Spleen (tissue), 11 donors: Measurements from ENCODE around the gene OR2T11. TPM values are rescaled to one million over a fixed set of nuclear protein-coding genes. Genes with fewer than 3 reads are reported as not detected.

Experiments
- DNase-seq: peaks from one replicate; pipeline ENCODE4 v3.0.0-alpha.2; 2020
- H3K27ac ChIP-seq, 8 donors: fragments of 200-600 bp; sonication (generic) in 7 of 8; 1 replicate in 4 of 8; 2 replicates in 4 of 8; pipeline versions ENCODE4 v1.5.0 to v1.8.0; 2016 to 2021; ENCODE audit warnings: inconsistent platforms in 4 of 8, mild to moderate bottlenecking in 4 of 8, moderate library complexity in 1 of 8
- H3K27me3 ChIP-seq, 7 donors: fragments of 200-600 bp; sonication (generic) in 6 of 7; replicated peaks in 1 of 7; 1 replicate in 4 of 7; 2 replicates in 3 of 7; pipeline versions ENCODE4 v1.5.0 to v1.8.0; 2016 to 2021; ENCODE audit warnings: inconsistent platforms in 3 of 7, mild to moderate bottlenecking in 1 of 7
- H3K36me3 ChIP-seq, 6 donors: fragments of 200-600 bp; sonication (generic) in 5 of 6; 1 replicate in 4 of 6; 2 replicates in 2 of 6; pipeline versions ENCODE4 v1.5.0 to v1.8.0; 2016 to 2021; ENCODE audit warnings: inconsistent platforms in 2 of 6
- H3K4me1 ChIP-seq, 6 donors: fragments of 200-600 bp; sonication (generic) in 5 of 6; 1 replicate in 3 of 6; 2 replicates in 3 of 6; pipeline versions ENCODE4 v1.5.0 to v1.8.0; 2016 to 2021; ENCODE audit warnings: inconsistent platforms in 3 of 6
- H3K4me3 ChIP-seq, 8 donors: fragments of 200-600 bp; sonication (generic) in 7 of 8; 1 replicate in 4 of 8; 2 replicates in 4 of 8; pipeline versions ENCODE4 v1.5.0 to v1.8.0; 2016 to 2021; ENCODE audit warnings: inconsistent platforms in 4 of 8, mild to moderate bottlenecking in 4 of 8, moderate library complexity in 2 of 8
- H3K9me3 ChIP-seq, 8 donors: fragments of 200-600 bp; sonication (generic) in 7 of 8; 1 replicate in 4 of 8; 2 replicates in 4 of 8; pipeline versions ENCODE4 v1.5.0 to v1.8.0; 2016 to 2021; ENCODE audit warnings: inconsistent platforms in 4 of 8
- POLR2A ChIP-seq, 3 donors: fragments of 450-650 bp; IDR thresholded peaks; one replicate each; pipeline ENCODE4 v1.5.1; 2017; ENCODE audit warnings: antibody characterized with exemption in 3 of 3, mild to moderate bottlenecking in 1 of 3
- POLR2AphosphoS5 ChIP-seq, 3 donors: sonication (generic); formaldehyde crosslinking; IDR thresholded peaks; one replicate each; pipeline ENCODE4 v1.5.1; 2017; ENCODE audit warnings: antibody characterized with exemption in 3 of 3
- WGBS, 5 donors: extraction: QIAGEN DNeasy Blood & Tissue Kit in 3 of 5; methylation state at CpG; one replicate each; pipeline versions ENCODE4 v1.1.5 to v1.1.7; 2013 to 2018; 5-methylcytosine and 5-hydroxymethylcytosine counted together
- intact Hi-C: fragments of 100-400 bp; cut with DNase I; formaldehyde crosslinking; loops from one replicate; pipeline ENCODE4 v1.15.0; 2023; ENCODE audit warnings: low total_unique reads
- polyA plus RNA-seq, 3 donors: library from polyadenylated mRNA; stranded (reverse); fragments of 200-250 nt; gene quantifications; one replicate each; pipeline ENCODE4 v1.2.1, GENCODE V29; 2013
- total RNA-seq, 7 donors: library from RNA; depleted of rRNA in 3 of 7; stranded (reverse); fragments of >200 nt in 3 of 7; fragmentation: NEBNext Ultra II Directional in 4 of 7; extraction: Animal tissue kit (Norgen Biotek cat#: 25700) in 4 of 7; gene quantifications; one replicate each; pipeline versions ENCODE4 v1.1.0 to v1.2.1, GENCODE V29; 2016 to 2021
- TF ChIP-seq, protein P1 (sequence below), 11 experiments: fragments of 200-600 bp in 7 of 11; fragments of 450-650 bp in 4 of 11; sonication (generic) in 4 of 11; IDR thresholded peaks in 8 of 11; conservative IDR thresholded peaks in 3 of 11; 1 replicate in 7 of 11; 2 replicates in 4 of 11; pipeline versions ENCODE4 v1.4.0 to v1.8.0; 2016 to 2021; ENCODE audit warnings: antibody characterized with exemption in 11 of 11, inconsistent platforms in 4 of 11, mild to moderate bottlenecking in 1 of 11
- donor health status: healthy with polysubstance abuse.
- donor health status: DM: no; HTN: no; CAD: no; lungs with moderate emphysema.
- donor health status: DM: no; HTN: no; CAD: no.
- donor health status: Bipolar disorder and iron deficiency.
- donor health status: healthy.
- donor health status: DM: no; HTN: no; CAD: no.
- donor health status: DM: yes; HTN: yes; CAD: no.

The OR2T11 gene
- total and polyA plus RNA-seq, 10 donors: 0.02 to 3.6 (median 0.75) TPM; not detected in 2

GRCh38 chr1:248597589-248597988, 37.3 kb downstream of the OR2T11 start, which contains the start of gene OR2T10:
OR2T10 (minus strand) TSS chr1:248597700; CDS start chr1:248593768, 3,932 bp downstream.
- Histone ChIP-seq H3K9me3 (no peaks in the 10 kb centered on the region), H3K36me3 (no peaks in the 10 kb centered on the region), H3K27ac (no peak within 1 kb of the TSS), H3K27me3 (no peaks in the 10 kb centered on the region), H3K4me3 (no peak within 1 kb of the TSS), H3K4me1 (no peaks in the 10 kb centered on the region)
- WGBS, 5 donors: 84 to 93% (median 90%) methylated on average over 6 of the region's 6 CpGs
- intact Hi-C loops: no loop called here
- no peak for TF ChIP-seq POLR2A (IDR thresholded peaks at IDR 0.05)
- no peak for TF ChIP-seq POLR2AphosphoS5 (IDR thresholded peaks at IDR 0.05)
- TF ChIP-seq, protein P1, sequence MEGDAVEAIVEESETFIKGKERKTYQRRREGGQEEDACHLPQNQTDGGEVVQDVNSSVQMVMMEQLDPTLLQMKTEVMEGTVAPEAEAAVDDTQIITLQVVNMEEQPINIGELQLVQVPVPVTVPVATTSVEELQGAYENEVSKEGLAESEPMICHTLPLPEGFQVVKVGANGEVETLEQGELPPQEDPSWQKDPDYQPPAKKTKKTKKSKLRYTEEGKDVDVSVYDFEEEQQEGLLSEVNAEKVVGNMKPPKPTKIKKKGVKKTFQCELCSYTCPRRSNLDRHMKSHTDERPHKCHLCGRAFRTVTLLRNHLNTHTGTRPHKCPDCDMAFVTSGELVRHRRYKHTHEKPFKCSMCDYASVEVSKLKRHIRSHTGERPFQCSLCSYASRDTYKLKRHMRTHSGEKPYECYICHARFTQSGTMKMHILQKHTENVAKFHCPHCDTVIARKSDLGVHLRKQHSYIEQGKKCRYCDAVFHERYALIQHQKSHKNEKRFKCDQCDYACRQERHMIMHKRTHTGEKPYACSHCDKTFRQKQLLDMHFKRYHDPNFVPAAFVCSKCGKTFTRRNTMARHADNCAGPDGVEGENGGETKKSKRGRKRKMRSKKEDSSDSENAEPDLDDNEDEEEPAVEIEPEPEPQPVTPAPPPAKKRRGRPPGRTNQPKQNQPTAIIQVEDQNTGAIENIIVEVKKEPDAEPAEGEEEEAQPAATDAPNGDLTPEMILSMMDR (IDR thresholded peaks at IDR 0.05 in 8 of 11, conservative IDR thresholded peaks at IDR 0.05 in 3 of 11): no peak
- DNase-seq: no peak

- H3K9me3 ChIP-seq: no peaks in the 10 kb centered on the region
- no peak overlapping the region for H3K27ac ChIP-seq
- no peak for DNase-seq
- no peaks in the 10 kb centered on the region for H3K4me1 ChIP-seq
- no peaks in the 10 kb centered on the region for H3K27me3 ChIP-seq
- WGBS, 5 donors: 69 to 89% (median 79%) methylated on average over 2 of the region's 2 CpGs
- H3K4me3 ChIP-seq: no peak overlapping the region
- intact Hi-C loops: no loop called here
- H3K36me3 ChIP-seq: no peaks in the 10 kb centered on the region
- TF ChIP-seq, protein P1 (IDR thresholded peaks at IDR 0.05 in 8 of 11, conservative IDR thresholded peaks at IDR 0.05 in 3 of 11): no peak
- TF ChIP-seq POLR2AphosphoS5 (IDR thresholded peaks at IDR 0.05) (no peak), POLR2A (IDR thresholded peaks at IDR 0.05) (no peak)
Observed at GRCh38 chr1:248596615-248597014, 38.3 kb downstream of the OR2T11 start.

- H3K27ac ChIP-seq: no peak overlapping the region
- intact Hi-C loops: no loop called here
- H3K4me1 ChIP-seq: no peaks in the 10 kb centered on the region
- H3K36me3 ChIP-seq: no peaks in the 10 kb centered on the region
- TF ChIP-seq, protein P1 (IDR thresholded peaks at IDR 0.05 in 8 of 11, conservative IDR thresholded peaks at IDR 0.05 in 3 of 11): no peak
- no peak for TF ChIP-seq POLR2AphosphoS5 (IDR thresholded peaks at IDR 0.05)
- no peak for TF ChIP-seq POLR2A (IDR thresholded peaks at IDR 0.05)
- no peaks in the 10 kb centered on the region for H3K27me3 ChIP-seq
- WGBS, 5 donors: 81 to 91% (median 88%) methylated on average over 5 of the region's 5 CpGs
- H3K4me3 ChIP-seq: no peak overlapping the region
- no peak for DNase-seq
- no peaks in the 10 kb centered on the region for H3K9me3 ChIP-seq
Observed at GRCh38 chr1:248593226-248593625, 41.7 kb downstream of the OR2T11 start.

DNA sequence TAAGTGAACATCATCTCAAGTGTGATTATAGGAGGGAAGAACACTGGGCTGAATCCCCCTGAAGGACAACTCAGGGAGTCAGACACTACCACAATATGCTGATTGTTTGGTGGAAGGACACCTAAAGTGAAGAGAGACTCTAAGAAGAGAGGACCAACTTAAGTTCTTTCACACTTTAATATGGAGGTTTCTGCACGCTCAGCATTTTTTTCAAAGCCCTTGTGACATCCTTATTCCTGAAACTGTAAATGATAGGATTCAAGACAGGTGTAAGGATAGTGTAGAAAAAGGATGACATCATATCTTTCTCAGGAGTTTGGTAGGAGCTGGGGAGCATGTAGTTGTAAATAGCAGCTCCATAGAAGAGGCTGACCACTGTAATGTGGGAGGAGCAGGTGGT, 42.2 kb downstream of the OR2T11 start:
- Histone ChIP-seq H3K4me1 (no peaks in the 10 kb centered on the region), H3K9me3 (no peaks in the 10 kb centered on the region), H3K27me3 (no peaks in the 10 kb centered on the region), H3K36me3 (no peaks in the 10 kb centered on the region), H3K27ac (no peak overlapping the region), H3K4me3 (no peak overlapping the region)
- intact Hi-C loops: no loop called here
- DNase-seq: no peak
- TF ChIP-seq, protein P1 (IDR thresholded peaks at IDR 0.05 in 8 of 11, conservative IDR thresholded peaks at IDR 0.05 in 3 of 11): no peak
- TF ChIP-seq POLR2A (IDR thresholded peaks at IDR 0.05) (no peak), POLR2AphosphoS5 (IDR thresholded peaks at IDR 0.05) (no peak)
- WGBS, 5 donors: 65 to 91% (median 77%) methylated on average over 1 of the region's 1 CpG
